GM15510 (cell line): ENCODE measurements around the gene SPOP.

Experiments used
- POLR2A ChIP-seq: IDR thresholded peaks from 3 replicates; pipeline ENCODE4 v1.6.1; 2011; ENCODE audit warnings: borderline replicate concordance; ENCODE audit not compliant: insufficient read length; ENCODE audit errors: extremely low read depth

The SPOP gene

DNA sequence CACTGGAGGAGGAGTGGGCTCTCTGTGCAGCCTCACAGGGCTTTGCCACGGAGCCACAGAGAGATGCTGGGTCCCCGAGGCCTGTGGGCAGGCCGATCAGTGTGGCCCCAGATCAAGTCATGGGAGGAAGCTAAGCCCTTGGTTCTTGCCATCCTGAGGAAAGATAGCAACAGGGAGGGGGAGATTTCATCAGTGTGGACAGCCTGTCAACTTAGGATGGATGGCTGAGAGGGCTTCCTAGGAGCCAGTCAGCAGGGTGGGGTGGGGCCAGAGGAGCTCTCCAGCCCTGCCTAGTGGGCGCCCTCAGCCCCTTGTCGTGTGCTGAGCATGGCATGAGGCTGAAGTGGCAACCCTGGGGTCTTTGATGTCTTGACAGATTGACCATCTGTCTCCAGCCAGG is 98.4 kb downstream of the SPOP start:
- TF ChIP-seq POLR2A: no peak

GRCh38 chr17:49578952-49579500 is 98.9 kb downstream of the SPOP start:
- TF ChIP-seq POLR2A: no peak

- no peak for TF ChIP-seq POLR2A
Observed at GRCh38 chr17:49578414-49578813, 99.5 kb downstream of the SPOP start.

DNA sequence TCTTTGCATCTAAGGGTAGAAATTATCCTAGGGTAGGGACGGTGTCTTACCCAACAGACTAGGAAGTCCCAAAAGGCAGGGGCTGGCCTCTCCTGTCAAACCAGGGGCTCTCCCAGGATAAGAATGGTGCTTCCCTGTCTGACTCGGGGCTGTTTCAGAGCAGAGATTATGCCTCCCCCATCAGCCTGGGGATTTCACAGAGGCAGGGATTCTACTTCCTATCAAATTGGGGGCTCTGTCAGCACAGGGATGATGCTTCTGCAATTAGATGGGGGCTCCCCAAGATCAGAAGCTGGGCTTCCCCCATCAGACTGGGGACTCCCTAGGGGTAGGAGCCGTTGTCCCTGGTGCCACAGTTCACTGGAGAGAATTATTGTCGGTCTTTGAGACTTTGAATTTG is 99.9 kb downstream of the SPOP start:
- TF ChIP-seq POLR2A: no peak

DNA sequence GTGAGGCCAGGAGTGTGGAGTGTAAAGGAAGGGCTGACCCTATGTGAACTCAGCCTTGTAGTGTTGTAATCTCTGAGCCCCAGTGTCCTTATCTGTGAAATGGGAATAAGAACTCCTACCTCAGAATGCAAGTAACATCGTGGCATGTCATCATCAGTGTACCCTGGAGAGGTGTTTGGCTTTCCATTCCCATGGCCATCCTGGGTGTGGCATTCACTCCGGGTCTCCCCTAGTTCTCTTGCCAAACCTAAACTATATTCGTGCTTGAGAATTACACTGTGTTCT is 100.3 kb downstream of the SPOP start:
- no peak for TF ChIP-seq POLR2A

DNA sequence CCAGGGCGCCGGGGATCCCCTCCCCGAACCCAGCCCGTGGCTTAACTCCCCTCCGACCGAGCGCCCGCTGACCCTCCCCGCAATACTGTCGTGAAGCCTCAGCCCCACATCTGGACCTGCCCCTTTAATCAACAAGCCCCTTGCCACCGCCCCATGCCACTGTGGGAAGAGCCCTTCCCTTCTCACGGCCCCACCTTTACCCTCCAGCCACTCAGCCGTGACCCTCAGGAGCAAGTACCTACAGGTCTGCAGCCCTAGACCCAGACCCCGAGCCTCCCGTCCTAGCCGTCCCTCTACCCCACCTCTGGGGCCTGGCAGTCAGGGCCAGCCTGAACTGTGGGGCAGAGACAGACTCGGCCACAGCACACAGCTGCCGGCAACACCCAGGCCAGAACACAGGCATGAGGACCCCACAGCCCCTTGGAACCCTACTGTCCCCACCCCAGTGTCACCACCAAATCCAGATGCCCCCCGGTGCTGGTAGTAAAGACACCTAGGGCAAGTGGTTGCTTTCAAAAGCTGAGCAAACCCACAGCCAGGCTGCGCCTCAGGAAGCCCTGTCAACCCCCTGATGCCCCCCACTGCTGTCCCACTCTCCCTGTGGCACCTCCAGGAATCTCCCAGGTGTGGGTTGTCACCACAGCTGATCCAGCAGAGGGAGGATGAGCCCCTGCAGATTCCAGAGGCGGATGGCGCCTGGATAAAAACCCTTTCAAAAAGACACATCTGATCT is 100.8 kb downstream of the SPOP start:
- no peak for TF ChIP-seq POLR2A

DNA sequence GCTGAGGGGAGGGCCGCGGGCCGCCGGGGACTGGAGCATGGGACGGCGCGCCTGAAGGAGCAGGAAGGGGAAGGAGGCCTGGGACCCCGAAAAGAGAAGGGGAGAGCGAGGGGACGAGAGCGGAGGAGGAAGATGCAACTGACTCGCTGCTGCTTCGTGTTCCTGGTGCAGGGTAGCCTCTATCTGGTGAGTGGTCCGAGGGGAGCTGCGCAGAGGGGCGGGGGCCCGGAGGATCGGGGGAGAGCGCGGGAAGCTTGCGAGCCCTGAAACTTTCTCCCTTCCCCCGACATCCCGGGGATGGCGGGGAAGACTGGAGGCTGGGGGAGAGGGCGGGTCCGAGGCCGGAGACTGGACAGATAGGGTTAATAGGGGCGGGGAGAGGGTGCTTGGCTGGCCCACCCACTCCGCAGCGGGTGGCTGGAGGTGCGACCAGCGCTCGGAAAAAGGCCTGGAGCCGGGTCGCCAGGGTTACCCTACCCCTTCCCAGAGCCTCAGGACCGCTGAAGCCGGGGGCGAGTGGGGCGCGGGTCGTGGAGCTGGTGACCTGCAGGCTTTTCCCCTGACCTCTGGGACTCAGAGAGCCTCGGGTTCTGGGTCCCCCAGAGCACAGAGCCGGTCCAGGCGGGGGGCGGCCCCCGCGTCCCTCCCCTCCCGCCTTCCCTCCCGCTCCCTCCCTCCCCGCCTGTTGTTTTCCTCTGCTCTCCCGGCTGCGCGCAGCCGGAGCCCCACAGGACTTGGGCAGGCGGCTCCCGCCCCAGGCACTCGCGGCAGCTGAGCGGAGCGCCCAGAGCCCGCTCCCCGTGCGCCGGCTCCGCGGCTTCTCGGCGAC is 101.6 kb downstream of the SPOP start:
- no peak for TF ChIP-seq POLR2A

- no peak for TF ChIP-seq POLR2A
Observed at GRCh38 chr17:49575679-49576087, 102.2 kb downstream of the SPOP start, which contains the start of gene NXPH3. Gene NXPH3 (plus strand): TSS chr17:49575871. CDS start chr17:49576220, 349 bp downstream.

DNA sequence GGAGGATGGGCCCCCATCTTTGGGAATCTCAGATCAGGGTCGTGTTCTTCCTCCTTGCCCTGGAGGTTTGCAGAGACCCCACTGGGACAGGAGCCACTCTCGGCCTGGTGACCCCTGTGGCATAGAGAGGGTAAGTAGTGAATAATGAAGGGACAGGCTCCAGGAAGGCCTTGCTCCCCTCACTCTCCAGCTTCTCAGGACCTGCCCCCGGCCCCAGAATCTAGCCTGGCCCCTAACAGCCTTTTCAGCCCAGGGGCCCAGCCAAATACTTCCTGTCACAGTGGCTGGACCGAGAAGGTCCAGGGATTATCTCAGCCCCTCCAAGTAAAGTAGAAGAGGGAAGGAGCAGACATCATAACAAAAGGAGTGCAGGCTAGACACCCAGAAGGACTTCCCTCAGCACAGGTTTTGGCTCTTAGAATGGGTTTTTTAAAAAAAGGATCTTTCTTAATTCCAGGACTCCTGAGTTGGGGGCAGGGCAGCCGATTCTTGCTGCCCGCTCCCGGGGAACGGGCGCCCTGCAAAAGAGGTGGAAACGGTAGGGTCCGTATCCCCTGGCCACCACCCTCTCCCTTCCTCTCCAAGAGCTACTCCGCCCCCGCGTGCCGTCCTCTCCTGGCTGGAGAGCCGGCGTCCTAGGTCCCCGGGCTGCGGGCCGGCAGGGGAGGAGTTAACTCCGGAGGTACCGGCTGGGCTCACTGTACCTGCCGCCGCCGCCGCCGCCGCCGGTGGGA is 102.8 kb downstream of the SPOP start:
- TF ChIP-seq POLR2A: no peak

DNA sequence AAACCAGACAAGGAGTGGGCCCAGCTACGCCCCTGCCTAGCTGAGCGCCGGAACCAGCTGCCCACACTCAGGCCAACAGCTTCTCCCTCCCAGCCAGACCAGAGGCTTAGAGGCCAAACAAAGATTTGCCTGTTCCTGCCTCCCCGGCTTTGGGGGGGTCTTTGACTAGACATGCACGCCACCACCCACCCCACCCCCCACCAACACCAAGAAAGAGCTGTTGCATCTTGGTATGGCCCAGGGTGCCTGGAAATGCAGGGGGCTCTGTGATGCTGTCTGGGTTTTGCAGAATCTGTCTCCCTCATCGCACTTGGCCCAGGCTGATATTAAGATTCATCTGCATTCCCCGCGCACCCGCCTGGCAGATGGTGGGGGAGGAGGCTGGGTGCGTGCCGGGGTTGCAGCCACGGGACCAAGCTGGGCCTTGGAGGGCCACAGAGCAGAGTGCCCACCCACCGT is 103.5 kb downstream of the SPOP start:
- TF ChIP-seq POLR2A: no peak

- TF ChIP-seq POLR2A: no peak
Observed at GRCh38 chr17:49573510-49574322, 104.2 kb downstream of the SPOP start.

GRCh38 chr17:49572806-49573420 is 105.0 kb downstream of the SPOP start:
- TF ChIP-seq POLR2A: no peak

DNA sequence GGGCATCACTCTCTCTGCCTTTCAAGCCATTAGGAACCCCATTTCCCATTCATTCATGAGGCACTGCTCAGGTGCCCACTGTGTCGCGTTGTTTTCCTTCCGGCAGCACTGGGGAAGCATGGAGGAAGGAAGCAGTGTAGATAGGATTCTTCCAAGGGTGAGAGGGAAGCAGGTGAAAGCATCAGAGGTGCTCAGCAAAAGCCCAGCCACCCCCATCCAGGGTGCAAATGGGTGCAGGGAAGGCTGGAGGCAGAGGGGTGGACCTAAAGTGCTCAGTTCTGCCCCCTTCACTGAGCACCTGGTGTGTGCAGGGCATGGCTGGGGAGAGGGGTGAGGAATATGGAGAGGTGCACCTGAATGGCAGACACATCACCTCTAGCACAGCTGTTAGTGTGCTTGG is 105.7 kb downstream of the SPOP start:
- no peak for TF ChIP-seq POLR2A

DNA sequence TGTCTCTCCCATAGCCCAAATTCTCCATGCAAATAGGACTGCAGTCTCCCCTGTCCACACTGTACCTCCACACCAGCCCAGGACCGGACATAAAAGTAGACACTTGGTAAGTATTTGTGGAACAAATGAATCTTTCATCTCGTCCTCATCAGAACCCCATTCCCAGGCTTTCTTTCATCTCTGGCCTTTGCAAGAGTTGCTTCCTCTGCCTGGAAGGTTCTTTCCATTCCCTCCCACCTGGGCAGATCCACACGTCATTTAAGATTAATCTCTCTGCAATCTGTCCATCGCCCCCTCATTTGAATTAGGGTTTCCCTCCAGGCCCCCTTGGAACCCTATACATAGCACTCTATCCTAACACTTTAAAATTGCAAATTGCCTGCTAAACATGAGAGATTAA is 106.1 kb downstream of the SPOP start:
- TF ChIP-seq POLR2A: no peak

GRCh38 chr17:49571283-49571682 is 106.6 kb downstream of the SPOP start:
- TF ChIP-seq POLR2A: no peak
